ENCODE data around the gene ZNF84. TPM values are rescaled to one million over a fixed set of nuclear protein-coding genes. Genes with fewer than 3 reads are reported as not detected.

Gene ZNF84
- total and polyA plus RNA-seq, 2 of the 8 experiments (the other 6 are each of a cell fraction or from before 2014, with no cell fraction given): 8.9 to 34.0 TPM

DNA sequence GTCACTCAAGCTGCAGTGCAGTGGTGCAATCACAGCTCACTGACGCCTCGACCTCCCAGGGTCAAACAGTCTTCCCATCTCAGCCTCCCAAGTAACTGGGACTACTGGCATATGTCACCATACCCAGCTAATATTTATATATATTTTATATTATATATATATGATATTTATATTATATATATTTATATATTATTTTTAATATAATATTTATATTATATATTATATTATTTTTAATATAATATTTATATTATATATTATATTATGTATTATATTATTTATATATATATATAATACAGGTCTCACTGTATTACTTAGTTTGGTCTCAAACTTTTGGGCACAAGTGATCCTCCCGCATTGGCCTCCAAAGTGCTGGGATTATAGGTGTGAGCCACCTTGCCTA, 9.4 kb downstream of the ZNF84 start:
- peaks cover 88 to 90% of the 10 kb centered on the region in 2 experiments for H3K9me3 ChIP-seq (ENCODE audit: insufficient read depth in 2 of 2, low read depth in 1 of 2, low read length in 1 of 2)
- no peak for DNase-seq (ENCODE audit: low read depth in 1 of 2, low spot score in 2 of 2)
- no peak overlapping the region for H3K4me2 ChIP-seq (ENCODE audit: insufficient read depth in 1 of 2, low read depth in 2 of 2, low read length in 2 of 2)
- no peak overlapping the region for H3K27ac ChIP-seq (ENCODE audit: low read depth, low read length)
- H2AK5ac ChIP-seq (ENCODE audit: low read depth, low read length): no peak overlapping the region
- peaks cover 33 to 99% (median 76%) of the 10 kb centered on the region in 4 experiments for H3K36me3 ChIP-seq (ENCODE audit: control insufficient read depth in 2 of 4, insufficient read depth in 4 of 4, low read length in 3 of 4)
- FAIRE-seq: no peak
- H2BK5ac ChIP-seq (ENCODE audit: low read depth, low read length): no peak overlapping the region
- H3K4me1 ChIP-seq (replicated peaks in 1 of 4; ENCODE audit: control insufficient read depth in 3 of 4, insufficient read depth in 4 of 4, low read length in 3 of 4): no peaks in the 10 kb centered on the region
- no peak overlapping the region for H2AFZ ChIP-seq (ENCODE audit: low read length)
- no peak overlapping the region for H3K4me3 ChIP-seq (ENCODE audit: extremely low read depth in 1 of 4, insufficient read depth in 2 of 4, low read depth in 3 of 4, low read length in 4 of 4)
- WGBS, 2 experiments (ENCODE audit: extremely low coverage in 1 of 2, insufficient coverage in 1 of 2, insufficient read length in 1 of 2, insufficient replicate concordance in 2 of 2, low coverage in 1 of 2, low lambda C conversion rate in 2 of 2, missing lambda C conversion rate in 1 of 2): 93% methylated on average over 3 of the region's 3 CpGs; no CpG with 5 or more reads in 1 of the 2 experiments
- no peaks in the 10 kb centered on the region for H4K20me1 ChIP-seq (replicated peaks in 1 of 2; ENCODE audit: control insufficient read depth in 1 of 2, insufficient read depth in 2 of 2, low read length in 2 of 2)
- no peak overlapping the region for H3K23ac ChIP-seq (ENCODE audit: insufficient read length)
- no peak overlapping the region for H2BK20ac ChIP-seq (ENCODE audit: low read length)
- no peak overlapping the region for H3K9ac ChIP-seq (replicated peaks in 1 of 4; ENCODE audit: extremely low read depth in 1 of 4, low read depth in 3 of 4, low read length in 3 of 4)
- ChIA-PET CTCF (ENCODE audit: partially characterized antibody) (interaction anchor here (0.6 to 1.5 kb wide), 2 partner anchors 30 to 71 kb away, joined by 4 to 6 read pairs; no protein-coding TSS in a partner anchor), POLR2A (ENCODE audit: partially characterized antibody) (interaction anchor here (0.7 to 5.2 kb wide), 4 partner anchors 9 to 30 kb away, joined by 3 to 26 read pairs (median 8); partner anchors contain the start of gene ZNF84)
- no peak overlapping the region for H4K8ac ChIP-seq (ENCODE audit: extremely low read depth, insufficient read depth, low read length)
- TF ChIP-seq CBX5 (IDR thresholded peaks at IDR 0.05; ENCODE audit: low read depth, low read length): no peak
- TF ChIP-seq, protein P1, sequence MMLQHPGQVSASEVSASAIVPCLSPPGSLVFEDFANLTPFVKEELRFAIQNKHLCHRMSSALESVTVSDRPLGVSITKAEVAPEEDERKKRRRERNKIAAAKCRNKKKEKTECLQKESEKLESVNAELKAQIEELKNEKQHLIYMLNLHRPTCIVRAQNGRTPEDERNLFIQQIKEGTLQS (IDR thresholded peaks at IDR 0.05; ENCODE audit: insufficient read depth, low read depth, low read length): no peak
- TF ChIP-seq RXRA (IDR thresholded peaks at IDR 0.05; ENCODE audit: insufficient read depth, low read depth, low read length): no peak
- no peak for TF ChIP-seq TBP (IDR thresholded peaks at IDR 0.05; ENCODE audit: low read depth, low read length)
- no peak for TF ChIP-seq YY1 (IDR thresholded peaks at IDR 0.05; ENCODE audit: low read depth, low read length)
- H2BK15ac ChIP-seq (ENCODE audit: low read length): no peak overlapping the region
- no peak overlapping the region for H4K5ac ChIP-seq (ENCODE audit: insufficient read length, low read depth, low read length)
- no peaks in the 10 kb centered on the region for H3K23me2 ChIP-seq (ENCODE audit: low read depth, low read length)
- peaks cover 3 to 20% of the 10 kb centered on the region in 2 experiments; a peak in 3 of 4 replicates for H3K79me2 ChIP-seq (ENCODE audit: control insufficient read depth in 1 of 2, insufficient read depth in 2 of 2, low read length in 2 of 2)
- no peak overlapping the region for H3K4ac ChIP-seq (replicated peaks; ENCODE audit: insufficient read length, low read depth, low read length)
- H4K91ac ChIP-seq (replicated peaks; ENCODE audit: insufficient read length, low read length): no peak overlapping the region
- H3K27me3 ChIP-seq (replicated peaks in 1 of 4; ENCODE audit: control insufficient read depth in 3 of 4, extremely low read depth in 1 of 4, insufficient read depth in 3 of 4, low read length in 3 of 4): no peaks in the 10 kb centered on the region
- H2BK120ac ChIP-seq (replicated peaks; ENCODE audit: low read depth, low read length): no peak overlapping the region
- no peak overlapping the region for H2BK12ac ChIP-seq (ENCODE audit: low read depth, low read length)
- no peaks in the 10 kb centered on the region; the same call in 1 of the 2 replicates for H3K79me1 ChIP-seq (ENCODE audit: low read depth, low read length)
- no peak overlapping the region for H3K14ac ChIP-seq (ENCODE audit: insufficient read length)
- H3K56ac ChIP-seq (replicated peaks; ENCODE audit: insufficient read length, low read depth, low read length): no peak overlapping the region
- H3K18ac ChIP-seq (ENCODE audit: extremely low read depth, low read length): no peak overlapping the region

Data from H1 (cell line).